GM21528 (cell line): Measurements from ENCODE around the gene PCSK6.
"Not testable (repeated sequence)": the region's sequence is repeated elsewhere in the genome, so short reads cannot be mapped to it uniquely, and the experiment has no call there.

Source experiments
- ATAC-seq: cut with Tn5 transposase; IDR thresholded peaks from one replicate; pipeline ENCODE4 v1.9.1; 2021; ENCODE audit warnings: mild to moderate bottlenecking, moderate library complexity; ENCODE audit not compliant: unreplicated experiment, low FRiP score

Gene PCSK6

GRCh38 chr15:101437209-101437608, 52.3 kb downstream of the PCSK6 start:
- no peak for ATAC-seq

DNA sequence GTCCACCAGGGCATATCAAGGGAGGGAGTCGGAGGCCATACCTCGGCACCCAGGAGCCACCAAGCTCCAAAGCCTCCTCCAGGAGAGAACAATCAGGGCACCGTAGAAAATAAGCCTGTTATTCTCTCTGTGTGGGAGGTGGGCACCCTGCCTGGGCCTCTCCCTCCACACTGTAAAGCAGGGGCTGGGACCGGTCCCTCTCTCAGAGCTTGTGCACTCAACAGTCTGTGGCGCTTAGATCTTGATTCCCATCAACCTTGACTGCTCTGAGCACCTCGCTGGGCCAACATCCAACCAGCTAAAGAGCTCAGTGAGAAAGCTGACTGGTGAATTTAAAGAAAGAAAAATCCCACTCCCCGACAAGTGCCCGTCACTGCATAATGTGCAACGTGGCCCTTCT, 53.0 kb downstream of the PCSK6 start:
- ATAC-seq = no peak

- ATAC-seq = no peak
Observed at GRCh38 chr15:101435761-101436160, 53.7 kb downstream of the PCSK6 start.

DNA sequence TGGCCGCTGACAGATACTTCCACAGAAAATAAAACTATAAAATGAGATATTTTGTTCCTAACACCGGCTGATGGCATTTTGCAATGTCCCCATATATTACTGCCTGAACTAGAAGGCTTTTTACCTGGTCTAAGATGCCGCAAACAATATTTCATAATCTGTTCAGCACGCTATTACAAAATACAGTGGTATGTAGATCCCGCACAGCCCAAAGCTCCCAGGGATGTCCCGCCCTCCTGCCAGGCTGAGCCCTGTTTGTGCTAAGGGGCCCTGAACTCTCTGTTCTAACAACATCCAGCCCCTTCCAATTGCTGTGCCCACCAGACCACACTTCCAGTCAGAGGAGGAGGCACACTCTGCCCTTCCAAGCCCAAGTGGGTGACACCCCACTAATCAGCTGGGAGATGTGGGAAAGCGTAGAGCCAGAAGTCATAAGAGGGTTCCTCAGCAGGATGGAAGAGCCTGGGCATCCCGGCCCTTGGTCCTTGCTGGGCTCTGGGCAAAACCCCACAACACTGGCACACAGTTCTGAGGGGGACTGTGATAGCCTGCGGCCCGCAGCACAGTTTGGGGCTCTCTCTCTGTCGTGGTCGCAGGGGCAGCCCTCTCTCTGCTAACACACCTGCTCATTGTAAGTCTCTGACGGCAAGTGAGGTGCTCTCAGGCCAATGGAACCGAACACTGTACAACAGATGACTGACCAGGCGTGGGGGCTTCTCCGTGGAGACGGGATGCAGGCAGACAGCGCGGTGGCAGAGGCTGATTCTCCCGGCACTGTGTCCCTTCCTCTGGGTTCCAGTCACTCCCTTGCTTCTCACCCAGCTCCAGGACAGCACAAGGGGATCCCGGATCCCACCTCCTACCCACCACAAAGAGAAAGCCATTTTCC, 55.2 kb downstream of the PCSK6 start:
- ATAC-seq = no peak

GRCh38 chr15:101433396-101433795, 56.1 kb downstream of the PCSK6 start:
- no peak for ATAC-seq

GRCh38 chr15:101432982-101433381, 56.5 kb downstream of the PCSK6 start:
- ATAC-seq = no peak

GRCh38 chr15:101431748-101432147, 57.8 kb downstream of the PCSK6 start:
- ATAC-seq = no peak

GRCh38 chr15:101431301-101431700, 58.2 kb downstream of the PCSK6 start:
- ATAC-seq = no peak

DNA sequence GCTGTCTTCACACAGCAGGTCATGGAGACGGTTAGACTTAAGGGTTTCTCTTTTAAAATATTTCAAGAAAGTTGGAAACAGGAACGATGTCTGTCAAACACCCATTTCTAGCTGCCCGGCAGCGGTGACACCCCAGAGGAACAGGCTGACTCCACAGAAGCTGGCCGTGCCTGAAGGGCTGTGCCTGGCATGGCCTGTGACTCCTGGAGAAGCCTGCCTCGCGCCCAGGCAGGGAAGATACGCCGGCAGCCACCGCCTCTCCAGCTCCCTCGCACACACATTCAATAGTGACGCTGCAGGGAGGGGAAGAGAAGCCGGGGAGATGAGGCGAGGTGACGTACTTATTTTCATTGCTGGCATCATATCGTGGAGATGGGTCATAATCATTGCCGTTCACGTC, 59.9 kb downstream of the PCSK6 start:
- ATAC-seq = no peak

- no peak for ATAC-seq
Observed at GRCh38 chr15:101429191-101429590, 60.3 kb downstream of the PCSK6 start.

DNA sequence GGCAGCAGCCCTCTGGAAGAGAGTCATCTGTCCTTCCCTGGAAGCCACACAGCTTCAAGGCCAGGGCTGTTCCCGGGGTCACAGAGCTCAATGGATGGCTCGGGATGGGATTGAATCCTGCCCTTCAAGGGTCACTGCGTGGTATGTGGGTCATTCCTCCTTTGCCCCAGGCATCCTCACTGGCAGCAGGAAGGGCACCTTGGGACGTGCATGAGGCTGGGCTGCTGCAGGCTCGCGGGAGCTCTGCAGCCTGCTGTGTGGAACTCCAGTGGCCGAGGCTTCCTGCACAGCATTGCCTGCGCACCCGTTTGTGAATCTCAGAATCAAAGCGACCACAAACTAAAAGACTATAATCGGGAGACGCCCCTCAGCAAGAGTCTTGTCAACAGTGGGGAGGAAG, 60.7 kb downstream of the PCSK6 start:
- ATAC-seq = no peak

GRCh38 chr15:101427606-101428487, 61.7 kb downstream of the PCSK6 start:
- ATAC-seq = no peak

GRCh38 chr15:101426761-101427333, 62.7 kb downstream of the PCSK6 start:
- no peak for ATAC-seq

DNA sequence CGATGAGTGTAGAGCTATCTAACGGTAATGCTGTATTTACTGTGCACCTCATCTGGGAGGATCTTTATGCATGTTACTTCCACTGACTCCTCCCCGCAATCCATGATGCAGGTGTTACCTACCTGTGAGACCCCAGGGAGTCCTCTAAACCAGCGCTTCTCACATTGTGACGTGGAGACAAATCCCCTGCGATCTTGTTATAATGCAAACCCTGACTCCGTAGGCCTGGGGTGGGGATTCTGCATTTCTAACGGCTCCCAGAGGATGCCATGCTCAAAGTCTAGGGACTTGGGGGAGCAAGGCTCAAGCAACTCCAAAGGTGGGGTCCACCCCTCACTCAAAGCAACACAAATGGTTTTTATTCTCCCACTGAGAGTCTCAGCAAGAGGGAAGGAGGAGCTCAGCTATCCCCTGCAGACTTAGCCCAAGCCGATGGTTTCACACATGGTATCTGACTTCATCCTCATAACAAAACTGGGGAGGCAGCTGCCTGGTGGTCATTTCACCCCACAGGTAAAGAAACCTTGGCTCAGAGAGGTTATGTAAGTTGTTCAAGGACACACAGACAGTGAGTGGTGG, 63.6 kb downstream of the PCSK6 start:
- no peak for ATAC-seq

GRCh38 chr15:101424984-101425383, 64.5 kb downstream of the PCSK6 start:
- no peak for ATAC-seq

- no peak for ATAC-seq
Observed at GRCh38 chr15:101420232-101420631, 69.3 kb downstream of the PCSK6 start.

DNA sequence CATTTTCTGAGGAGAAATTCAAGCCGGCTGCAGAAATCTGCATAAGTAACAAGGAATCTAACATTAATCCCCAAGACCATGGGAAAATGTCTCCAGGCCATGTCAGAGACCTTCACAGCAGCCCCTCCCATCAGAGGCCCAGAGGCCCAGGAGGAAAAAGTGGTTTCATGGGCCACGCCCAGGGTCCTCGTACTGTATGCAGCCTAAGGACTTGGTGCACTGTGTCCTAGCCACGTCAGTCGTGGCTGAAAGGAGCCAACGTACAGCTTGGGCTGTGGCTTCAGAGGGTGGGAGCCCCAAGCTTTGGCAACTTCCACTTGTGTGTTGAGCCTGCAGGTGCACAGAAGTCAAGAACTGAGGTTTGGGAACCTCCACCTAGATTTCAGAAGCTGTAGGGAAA, 73.0 kb downstream of the PCSK6 start:
- ATAC-seq = not testable (repeated sequence)

DNA sequence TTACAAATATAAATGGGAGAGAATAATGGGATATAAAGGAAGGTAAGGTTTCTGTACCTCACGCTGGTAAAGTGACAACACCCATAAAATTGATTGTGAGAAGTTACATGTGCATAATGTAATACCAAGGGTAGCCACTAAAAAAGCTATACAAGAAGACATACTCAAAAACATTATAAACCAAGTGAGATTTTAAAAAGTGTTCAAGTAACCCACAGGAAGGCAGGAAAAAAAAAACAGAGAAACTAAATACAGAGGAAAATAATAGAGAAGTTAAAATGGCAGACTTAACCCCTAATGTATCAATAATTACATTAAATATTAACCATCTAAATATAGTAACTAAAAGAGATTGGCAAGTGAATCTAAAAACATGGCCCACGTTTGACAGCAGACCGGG, 76.3 kb downstream of the PCSK6 start:
- ATAC-seq = no peak

GRCh38 chr15:101411581-101411980, 77.9 kb downstream of the PCSK6 start:
- ATAC-seq = no peak

DNA sequence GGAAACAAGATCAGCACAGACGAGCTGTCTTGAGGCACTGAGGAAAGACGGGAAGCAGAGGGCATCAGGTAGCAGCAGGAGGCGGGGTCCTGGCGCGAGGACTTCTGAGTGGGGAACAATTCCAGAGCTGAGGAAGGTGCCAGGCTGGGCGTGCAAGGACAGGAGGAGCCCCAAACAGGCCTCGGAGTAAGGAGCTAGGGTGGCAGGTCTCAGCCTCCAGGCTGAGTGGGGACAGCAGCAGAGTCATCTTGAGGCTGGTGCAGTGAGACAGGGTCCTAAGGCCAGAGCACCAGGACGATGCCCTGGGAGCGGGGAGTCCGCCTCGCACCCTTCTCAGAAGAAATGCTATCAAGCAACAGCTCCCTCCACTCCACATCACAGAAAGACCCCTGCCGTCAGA, 78.4 kb downstream of the PCSK6 start:
- ATAC-seq = no peak

- ATAC-seq = no peak
Observed at GRCh38 chr15:101410612-101411011, 78.9 kb downstream of the PCSK6 start.
